Naive thymus-derived CD4-positive, alpha-beta T cell (primary cell): Measurements from ENCODE around the gene TMEM184A. TPM values are rescaled to one million over a fixed set of nuclear protein-coding genes. Genes with fewer than 3 reads are reported as not detected.
A peak's percentile ranks its signal among the peaks of the same experiment; 100 is the strongest.

Experiments
- ATAC-seq: fragments of 150-1000 bp; cut with Tn5 transposase; 2 replicates; pipeline ENCODE4 v1.10.0; 2021; ENCODE audit warnings: mild to moderate bottlenecking, moderate library complexity
- CTCF ChIA-PET: fragments of 350-600 bp; sonication (Branson Sonifier 250); formaldehyde crosslinking; loops from one replicate; lab custom pipeline; 2021; ENCODE audit warnings: antibody characterized with exemption; lab: Charles Lee
- POLR2A ChIA-PET: fragments of 350-600 bp; sonication (Branson Sonifier 250); formaldehyde crosslinking; loops from one replicate; lab custom pipeline; 2021; ENCODE audit warnings: antibody characterized with exemption, inconsistent platforms; lab: Charles Lee
- DNase-seq, 9 donors: peaks; one replicate each; pipeline versions ENCODE4 v3.0.0 to v3.0.0-alpha.2; 2020 to 2022; ENCODE audit warnings: mixed read lengths in 1 of 9
- H3K27ac ChIP-seq: one replicate; pipeline ENCODE4 v1.7.0; 2013; ENCODE audit warnings: mild to moderate bottlenecking, low read depth, low read length, moderate library complexity
- H3K27me3 ChIP-seq, 2 donors: one replicate each; pipeline ENCODE4 v1.7.0; 2013; ENCODE audit warnings: low read length in 2 of 2, mild to moderate bottlenecking in 2 of 2, moderate library complexity in 2 of 2; ENCODE audit not compliant: control insufficient read depth in 2 of 2, insufficient read depth in 2 of 2
- H3K36me3 ChIP-seq, 3 experiments: 1 replicate in 2 of 3; 2 replicates in 1 of 3; pipeline ENCODE4 v1.7.0; 2013; ENCODE audit warnings: low read length in 3 of 3, mild to moderate bottlenecking in 3 of 3, moderate library complexity in 1 of 3; ENCODE audit not compliant: insufficient read depth in 3 of 3, control insufficient read depth in 2 of 3
- H3K4me1 ChIP-seq, 2 donors: one replicate each; pipeline ENCODE4 v1.7.0; 2013; ENCODE audit warnings: low read length in 2 of 2, mild to moderate bottlenecking in 2 of 2, moderate library complexity in 1 of 2; ENCODE audit not compliant: control insufficient read depth in 2 of 2, insufficient read depth in 2 of 2
- H3K4me3 ChIP-seq: 2 replicates; pipeline ENCODE4 v1.7.0; 2013; ENCODE audit warnings: mild to moderate bottlenecking, low read length
- H3K9me3 ChIP-seq, 3 experiments: 1 replicate in 2 of 3; 2 replicates in 1 of 3; pipeline ENCODE4 v1.7.0; 2013; ENCODE audit warnings: low read length in 3 of 3; ENCODE audit not compliant: control insufficient read depth in 2 of 3
- H3K27ac Mint-ChIP-seq, 9 donors: one replicate each; pipeline ENCODE4 v1.8.0; 2020 to 2022; ENCODE audit warnings: mixed read lengths in 9 of 9, mild to moderate bottlenecking in 8 of 9, moderate library complexity in 5 of 9, inconsistent platforms in 2 of 9
- H3K27me3 Mint-ChIP-seq, 5 donors: one replicate each; pipeline ENCODE4 v1.8.0; 2021 to 2022; ENCODE audit warnings: mixed read lengths in 5 of 5, mild to moderate bottlenecking in 1 of 5
- H3K36me3 Mint-ChIP-seq, 5 donors: one replicate each; pipeline ENCODE4 v1.8.0; 2020 to 2022; ENCODE audit warnings: mixed read lengths in 5 of 5, mild to moderate bottlenecking in 3 of 5, inconsistent platforms in 1 of 5
- H3K4me1 Mint-ChIP-seq, 7 donors: one replicate each; pipeline ENCODE4 v1.8.0; 2020 to 2022; ENCODE audit warnings: mixed read lengths in 7 of 7, mild to moderate bottlenecking in 3 of 7, inconsistent platforms in 1 of 7
- H3K4me3 Mint-ChIP-seq, 10 donors: one replicate each; pipeline ENCODE4 v1.8.0; 2020 to 2022; ENCODE audit warnings: mild to moderate bottlenecking in 10 of 10, mixed read lengths in 10 of 10, moderate library complexity in 6 of 10, inconsistent platforms in 2 of 10
- H3K9me3 Mint-ChIP-seq, 11 donors: one replicate each; pipeline ENCODE4 v1.8.0; 2020 to 2022; ENCODE audit warnings: mixed read lengths in 11 of 11, mild to moderate bottlenecking in 4 of 11, inconsistent platforms in 1 of 11, moderate library complexity in 1 of 11
- intact Hi-C, 2 donors: fragments of 100-400 bp; cut with micrococcal nuclease; formaldehyde crosslinking; loops; one replicate each; pipeline ENCODE4 v1.15.1; 2023
- polyA plus RNA-seq, 2 donors: library from polyadenylated mRNA; unstranded; fragments of 300-500 nt; fragmentation: Illumina TruSeq; gene quantifications; one replicate each; pipeline ENCODE4 v1.2.3, GENCODE V29; 2021
- total RNA-seq, 6 experiments: library from RNA in 5 of 6; stranded (reverse) in 5 of 6; gene quantifications; 1 replicate in 5 of 6; 2 replicates in 1 of 6; pipeline ENCODE4 v1.2.3 and lab custom pipeline; 2021 to 2026

Gene TMEM184A
- total and polyA plus RNA-seq, 7 experiments from 2014 or later, result 0.05 to 0.06 TPM; not detected in 5

GRCh38 chr7:1595027-1595426 lies 39.0 kb upstream of the TMEM184A start:
- Histone ChIP-seq H3K9me3 (no peaks in the 10 kb centered on the region), H3K36me3 (no peaks in the 10 kb centered on the region), H3K27ac (no peak overlapping the region), H3K4me1 (peaks cover 7 to 22% of the 10 kb centered on the region in 2 donors), H3K27me3 (peaks cover 0 to 8% of the 10 kb centered on the region in 2 donors), H3K4me3 (no peak overlapping the region)
- H3K4me1 Mint-ChIP-seq, result peaks cover 14 to 30% (median 19%) of the 10 kb centered on the region in 7 donors
- intact Hi-C loops, result no loop called here
- peaks cover 0 to 8% (median 0%) of the 10 kb centered on the region in 11 donors for H3K9me3 Mint-ChIP-seq
- peaks cover 0 to 3% (median 0%) of the 10 kb centered on the region in 5 donors for H3K36me3 Mint-ChIP-seq
- H3K27me3 Mint-ChIP-seq, result peaks cover 20 to 48% (median 32%) of the 10 kb centered on the region in 5 donors
- ATAC-seq (no peak), DNase-seq (no peak)
- no peak overlapping the region for H3K4me3 Mint-ChIP-seq
- CTCF ChIA-PET, result interaction anchor here (0.6 kb wide), 1 partner anchor 753 kb away, joined by 6 read pairs; no protein-coding TSS in a partner anchor
- POLR2A ChIA-PET, result no interaction called here
- peak overlapping the region in 1 of 9 donors; percentile 91 for H3K27ac Mint-ChIP-seq

GRCh38 chr7:1593904-1594421 lies 38.0 kb upstream of the TMEM184A start:
- no peak overlapping the region for H3K4me3 ChIP-seq
- no peak for DNase-seq
- Mint-ChIP-seq H3K27ac (no peak overlapping the region), H3K9me3 (peaks cover 0 to 13% (median 2%) of the 10 kb centered on the region in 11 donors), H3K36me3 (peaks cover 0 to 4% (median 0%) of the 10 kb centered on the region in 5 donors), H3K4me1 (peaks cover 14 to 30% (median 19%) of the 10 kb centered on the region in 7 donors), H3K27me3 (peaks cover 20 to 48% (median 32%) of the 10 kb centered on the region in 5 donors), H3K4me3 (peak overlapping the region in 1 of 10 donors; percentile 41)
- no peaks in the 10 kb centered on the region for H3K36me3 ChIP-seq
- H3K27ac ChIP-seq, result no peak overlapping the region
- POLR2A ChIA-PET, result no interaction called here
- peaks cover 0 to 8% of the 10 kb centered on the region in 2 donors for H3K27me3 ChIP-seq
- ATAC-seq, result no peak
- CTCF ChIA-PET, result no interaction called here
- peaks cover 7 to 22% of the 10 kb centered on the region in 2 donors for H3K4me1 ChIP-seq
- intact Hi-C loops, result no loop called here
- no peaks in the 10 kb centered on the region for H3K9me3 ChIP-seq

GRCh38 chr7:1593091-1593866 lies 37.3 kb upstream of the TMEM184A start:
- ATAC-seq (no peak), DNase-seq (no peak)
- H3K4me1 Mint-ChIP-seq, result peaks cover 14 to 30% (median 19%) of the 10 kb centered on the region in 7 donors
- Histone ChIP-seq H3K27me3 (peaks cover 0 to 8% of the 10 kb centered on the region in 2 donors), H3K4me1 (peaks cover 7 to 22% of the 10 kb centered on the region in 2 donors), H3K36me3 (no peaks in the 10 kb centered on the region), H3K4me3 (no peak overlapping the region), H3K27ac (no peak overlapping the region), H3K9me3 (no peaks in the 10 kb centered on the region)
- peaks cover 0 to 13% (median 0%) of the 10 kb centered on the region in 11 donors for H3K9me3 Mint-ChIP-seq
- H3K27me3 Mint-ChIP-seq, result peaks cover 20 to 48% (median 32%) of the 10 kb centered on the region in 5 donors
- intact Hi-C loops, result no loop called here
- POLR2A ChIA-PET, result no interaction called here
- peak overlapping the region in 7 of 10 donors; percentile 25 to 92 (median 71) for H3K4me3 Mint-ChIP-seq
- H3K27ac Mint-ChIP-seq, result peak overlapping the region in 1 of 9 donors; percentile 43
- CTCF ChIA-PET, result no interaction called here
- H3K36me3 Mint-ChIP-seq, result peaks cover 0 to 4% (median 0%) of the 10 kb centered on the region in 5 donors

- intact Hi-C loops, result loop anchor here in 1 of 2 donors (1.0 kb wide), 1 partner anchor 26 kb away; no protein-coding TSS in a partner anchor
- ATAC-seq (peak; percentile 16), DNase-seq (no peak)
- Mint-ChIP-seq H3K9me3 (peaks cover 0 to 16% (median 1%) of the 10 kb centered on the region in 11 donors), H3K27me3 (peaks cover 20 to 44% (median 32%) of the 10 kb centered on the region in 5 donors), H3K4me3 (peak overlapping the region; percentile 17 to 92 (median 67)), H3K4me1 (peaks cover 14 to 30% (median 19%) of the 10 kb centered on the region in 7 donors), H3K27ac (peak overlapping the region in 2 of 9 donors; percentile 6 to 45), H3K36me3 (peaks cover 0 to 4% (median 0%) of the 10 kb centered on the region in 5 donors)
- CTCF ChIA-PET, result interaction anchor here (1.1 kb wide), 1 partner anchor 507 kb away, joined by 4 read pairs; no protein-coding TSS in a partner anchor
- POLR2A ChIA-PET, result no interaction called here
- Histone ChIP-seq H3K4me3 (no peak overlapping the region), H3K9me3 (no peaks in the 10 kb centered on the region), H3K4me1 (peaks cover 7 to 22% of the 10 kb centered on the region in 2 donors), H3K27me3 (peaks cover 0 to 8% of the 10 kb centered on the region in 2 donors), H3K27ac (no peak overlapping the region), H3K36me3 (no peaks in the 10 kb centered on the region)
These were observed 36.4 kb upstream of the TMEM184A start for GRCh38 chr7:1592299-1592871.

- no peak for DNase-seq
- CTCF ChIA-PET, result interaction anchor here (1.1 kb wide), 1 partner anchor 507 kb away, joined by 4 read pairs; no protein-coding TSS in a partner anchor
These were observed 35.9 kb upstream of the TMEM184A start for GRCh38 chr7:1591876-1592275.

GRCh38 chr7:1591396-1591795 lies 35.4 kb upstream of the TMEM184A start:
- no peak for DNase-seq
- intact Hi-C loops, result no loop called here
- peaks cover 0 to 8% of the 10 kb centered on the region in 2 donors for H3K27me3 ChIP-seq
- peaks cover 0 to 4% (median 0%) of the 10 kb centered on the region in 5 donors for H3K36me3 Mint-ChIP-seq
- H3K9me3 Mint-ChIP-seq, result peaks cover 0 to 16% (median 1%) of the 10 kb centered on the region in 11 donors
- H3K4me1 Mint-ChIP-seq, result peaks cover 14 to 30% (median 19%) of the 10 kb centered on the region in 7 donors
- peak overlapping the region in 5 of 10 donors; percentile 26 to 92 (median 71) for H3K4me3 Mint-ChIP-seq
- no peak for ATAC-seq
- ChIA-PET CTCF (interaction anchor here (1.1 kb wide), 1 partner anchor 508 kb away, joined by 4 read pairs; no protein-coding TSS in a partner anchor), POLR2A (no interaction called here)
- H3K4me1 ChIP-seq, result peaks cover 7 to 22% of the 10 kb centered on the region in 2 donors
- no peak overlapping the region for H3K27ac ChIP-seq
- H3K27ac Mint-ChIP-seq, result peak overlapping the region in 1 of 9 donors; percentile 39
- no peaks in the 10 kb centered on the region for H3K36me3 ChIP-seq
- H3K4me3 ChIP-seq, result no peak overlapping the region
- peaks cover 20 to 41% (median 32%) of the 10 kb centered on the region in 5 donors for H3K27me3 Mint-ChIP-seq
- H3K9me3 ChIP-seq, result no peaks in the 10 kb centered on the region

More at GRCh38 chr7:1591876-1592275, 35.9 kb upstream of the TMEM184A start:
- peak; percentile 58 for ATAC-seq
- H3K9me3 ChIP-seq, result no peaks in the 10 kb centered on the region
- no peak overlapping the region for H3K4me3 ChIP-seq
- H3K36me3 Mint-ChIP-seq, result peaks cover 0 to 4% (median 0%) of the 10 kb centered on the region in 5 donors
- intact Hi-C loops, result loop anchor here in 1 of 2 donors (1.0 kb wide), 1 partner anchor 26 kb away; no protein-coding TSS in a partner anchor
- peak overlapping the region in 9 of 10 donors; percentile 26 to 92 (median 71) for H3K4me3 Mint-ChIP-seq
- peaks cover 7 to 22% of the 10 kb centered on the region in 2 donors for H3K4me1 ChIP-seq
- H3K27ac ChIP-seq, result no peak overlapping the region
- H3K4me1 Mint-ChIP-seq, result peaks cover 14 to 30% (median 19%) of the 10 kb centered on the region in 7 donors
- H3K27ac Mint-ChIP-seq, result peak overlapping the region in 2 of 9 donors; percentile 39 to 49
- H3K9me3 Mint-ChIP-seq, result peaks cover 0 to 16% (median 1%) of the 10 kb centered on the region in 11 donors
- POLR2A ChIA-PET, result no interaction called here
- H3K27me3 Mint-ChIP-seq, result peaks cover 20 to 44% (median 32%) of the 10 kb centered on the region in 5 donors
- H3K27me3 ChIP-seq, result peaks cover 0 to 8% of the 10 kb centered on the region in 2 donors
- no peaks in the 10 kb centered on the region for H3K36me3 ChIP-seq
